ENCODE results near the gene SKIL.

GRCh38 chr3:170387950-170388349 is 30.4 kb downstream of the SKIL start:
- TF ChIP-seq CTCF (IDR thresholded peaks at IDR 0.05) = no peak
- no peak for TF ChIP-seq ZFX (IDR thresholded peaks at IDR 0.05; ENCODE audit: borderline replicate concordance)
